Measurements from ENCODE around the gene SLC29A4. TPM values are rescaled to one million over a fixed set of nuclear protein-coding genes. Genes with fewer than 3 reads are reported as not detected.

The SLC29A4 gene
- total RNA-seq, 1 experiment from 2014 or later: 8.9 TPM

GRCh38 chr7:5348134-5349004 is 65.6 kb downstream of the SLC29A4 start:
- H3K9me2 ChIP-seq (replicated peaks; ENCODE audit: low read length): no peaks in the 10 kb centered on the region
- H3K27me3 ChIP-seq (ENCODE audit: low read length): no peaks in the 10 kb centered on the region
- peaks cover 7% of the 10 kb centered on the region; the same call in 1 of the 2 replicates for H3K79me2 ChIP-seq (ENCODE audit: low read length)
- no peak overlapping the region for H2AFZ ChIP-seq (ENCODE audit: low read length)
- DNase-seq: no peak
- no peaks in the 10 kb centered on the region for H3K9me3 ChIP-seq (ENCODE audit: low read length)
- TF ChIP-seq EZH2 (IDR thresholded peaks at IDR 0.05; ENCODE audit: low read length, unreplicated experiment) (no peak), CTCF (conservative IDR thresholded peaks at IDR 0.05; ENCODE audit: low read depth, low read length) (no peak), EZH2phosphoT487 (IDR thresholded peaks at IDR 0.05; ENCODE audit: borderline replicate concordance, low read length) (no peak)
- 0 out of 2 replicates have a peak, but pooled peaks cover 7% of the 10 kb centered on the region for H3K36me3 ChIP-seq (ENCODE audit: low read depth, low read length)
- H3F3A ChIP-seq (ENCODE audit: low read length, unreplicated experiment): no peaks in the 10 kb centered on the region
- no peak overlapping the region for H3K4me3 ChIP-seq (ENCODE audit: low read length)
- no peak overlapping the region for H3K4me2 ChIP-seq (ENCODE audit: low read length)
- no peak for ATAC-seq
- H3K4me1 ChIP-seq (ENCODE audit: insufficient read depth, low read length): no peaks in the 10 kb centered on the region
- H3K9ac ChIP-seq (ENCODE audit: low read length): no peak overlapping the region
- H4K20me1 ChIP-seq (ENCODE audit: low read length): 0 out of 2 replicates have a peak, but pooled peaks cover 6% of the 10 kb centered on the region
- no TSS peak for BruUV-seq (replicated peaks)
- ChIA-PET POLR2A (ENCODE audit: unreplicated experiment) (no interaction called here), CTCF (no interaction called here)
- intact Hi-C loops (cut with micrococcal nuclease): no loop called here
- H3K27ac ChIP-seq (ENCODE audit: low read length): no peak overlapping the region

- ChIA-PET POLR2A (ENCODE audit: unreplicated experiment) (no interaction called here), CTCF (no interaction called here)
- H3K9me2 ChIP-seq (replicated peaks; ENCODE audit: low read length): no peaks in the 10 kb centered on the region
- DNase-seq (no peak), ATAC-seq (no peak)
- H3K4me1 ChIP-seq (ENCODE audit: insufficient read depth, low read length): no peaks in the 10 kb centered on the region
- 0 out of 2 replicates have a peak, but pooled peaks cover 7% of the 10 kb centered on the region for H3K36me3 ChIP-seq (ENCODE audit: low read depth, low read length)
- BruUV-seq (replicated peaks): no TSS peak
- no peak overlapping the region for H3K4me2 ChIP-seq (ENCODE audit: low read length)
- no peaks in the 10 kb centered on the region for H3K9me3 ChIP-seq (ENCODE audit: low read length)
- 0 out of 2 replicates have a peak, but pooled peaks cover 6% of the 10 kb centered on the region for H4K20me1 ChIP-seq (ENCODE audit: low read length)
- H3F3A ChIP-seq (ENCODE audit: low read length, unreplicated experiment): no peaks in the 10 kb centered on the region
- intact Hi-C loops (cut with micrococcal nuclease): no loop called here
- H3K4me3 ChIP-seq (ENCODE audit: low read length): no peak overlapping the region
- H3K9ac ChIP-seq (ENCODE audit: low read length): no peak overlapping the region
- H2AFZ ChIP-seq (ENCODE audit: low read length): no peak overlapping the region
- no peak for TF ChIP-seq EZH2phosphoT487 (IDR thresholded peaks at IDR 0.05; ENCODE audit: borderline replicate concordance, low read length)
- TF ChIP-seq CTCF (conservative IDR thresholded peaks at IDR 0.05; ENCODE audit: low read depth, low read length): no peak
- TF ChIP-seq EZH2 (IDR thresholded peaks at IDR 0.05; ENCODE audit: low read length, unreplicated experiment): no peak
- no peak overlapping the region for H3K27ac ChIP-seq (ENCODE audit: low read length)
- H3K79me2 ChIP-seq (ENCODE audit: low read length): peaks cover 7% of the 10 kb centered on the region; the same call in 1 of the 2 replicates
- H3K27me3 ChIP-seq (ENCODE audit: low read length): no peaks in the 10 kb centered on the region
These were observed 66.2 kb downstream of the SLC29A4 start for GRCh38 chr7:5349005-5349380.

All from PC-3 (cell line).